B cell (primary cell): ENCODE measurements around the gene ITGB8.

Experiments used
- EZH2 ChIP-seq: IDR thresholded peaks from 2 replicates; pipeline ENCODE4 v1.6.1; 2012; ENCODE audit warnings: borderline replicate concordance, low read depth, mild to moderate bottlenecking, moderate library complexity, low read length; ENCODE audit not compliant: insufficient read depth, poor library complexity, severe bottlenecking
- TF ChIP-seq, protein P1 (sequence below): fragments of 200-600 bp; IDR thresholded peaks from one replicate; pipeline ENCODE4 v1.8.0; 2022; ENCODE audit warnings: antibody characterized with exemption, mild to moderate bottlenecking

DNA sequence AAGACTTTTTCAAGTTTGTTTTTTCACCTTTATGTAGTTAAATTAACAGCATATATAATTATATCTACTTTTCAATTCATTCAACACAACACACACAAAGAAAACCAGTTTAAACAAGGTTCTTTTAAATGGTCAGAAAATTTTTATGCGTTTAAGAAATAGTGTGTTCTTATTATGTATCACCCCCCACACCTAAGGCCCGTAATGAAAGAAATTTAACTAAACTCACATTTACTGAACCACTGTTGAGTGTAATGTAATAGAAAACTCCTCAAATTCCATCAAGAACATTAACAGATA, 19.0 kb upstream of the ITGB8 start:
- TF ChIP-seq, protein P1, sequence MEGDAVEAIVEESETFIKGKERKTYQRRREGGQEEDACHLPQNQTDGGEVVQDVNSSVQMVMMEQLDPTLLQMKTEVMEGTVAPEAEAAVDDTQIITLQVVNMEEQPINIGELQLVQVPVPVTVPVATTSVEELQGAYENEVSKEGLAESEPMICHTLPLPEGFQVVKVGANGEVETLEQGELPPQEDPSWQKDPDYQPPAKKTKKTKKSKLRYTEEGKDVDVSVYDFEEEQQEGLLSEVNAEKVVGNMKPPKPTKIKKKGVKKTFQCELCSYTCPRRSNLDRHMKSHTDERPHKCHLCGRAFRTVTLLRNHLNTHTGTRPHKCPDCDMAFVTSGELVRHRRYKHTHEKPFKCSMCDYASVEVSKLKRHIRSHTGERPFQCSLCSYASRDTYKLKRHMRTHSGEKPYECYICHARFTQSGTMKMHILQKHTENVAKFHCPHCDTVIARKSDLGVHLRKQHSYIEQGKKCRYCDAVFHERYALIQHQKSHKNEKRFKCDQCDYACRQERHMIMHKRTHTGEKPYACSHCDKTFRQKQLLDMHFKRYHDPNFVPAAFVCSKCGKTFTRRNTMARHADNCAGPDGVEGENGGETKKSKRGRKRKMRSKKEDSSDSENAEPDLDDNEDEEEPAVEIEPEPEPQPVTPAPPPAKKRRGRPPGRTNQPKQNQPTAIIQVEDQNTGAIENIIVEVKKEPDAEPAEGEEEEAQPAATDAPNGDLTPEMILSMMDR: no peak
- no peak for TF ChIP-seq EZH2
